22Rv1 (cell line): ENCODE results near the gene WASHC3.

ENCODE experiments used
- CTCF ChIP-seq: fragments of 450-650 bp; IDR thresholded peaks from 2 replicates; pipeline ENCODE4 v1.5.1; 2017; ENCODE audit warnings: mild to moderate bottlenecking
- ZFX ChIP-seq: fragments of 450-650 bp; IDR thresholded peaks from 2 replicates; pipeline ENCODE4 v1.6.1; 2017; ENCODE audit warnings: antibody characterized with exemption, borderline replicate concordance

GRCh38 chr12:102093319-102093718, 31.5 kb upstream of the WASHC3 start:
- no peak for TF ChIP-seq CTCF
- TF ChIP-seq ZFX = no peak
